ENCODE measurements around the gene BRINP1.

- TF ChIP-seq CTCF (IDR thresholded peaks at IDR 0.05; ENCODE audit: poor library complexity) = peak; percentile 44
- TF ChIP-seq EZH2 (IDR thresholded peaks at IDR 0.05; ENCODE audit: borderline replicate concordance) = no peak
Measured at GRCh38 chr9:119375892-119376291, 6.7 kb upstream of the BRINP1 start.
